Activated CD4-positive, alpha-beta T cell treated with anti-CD3 and anti-CD28 coated beads for 48 hours (primary cell): ENCODE data around the gene KAT7.

ENCODE experiments used
- DNase-seq: peaks from one replicate; pipeline ENCODE4 v3.0.0-alpha.2; 2020

KAT7 gene

DNA sequence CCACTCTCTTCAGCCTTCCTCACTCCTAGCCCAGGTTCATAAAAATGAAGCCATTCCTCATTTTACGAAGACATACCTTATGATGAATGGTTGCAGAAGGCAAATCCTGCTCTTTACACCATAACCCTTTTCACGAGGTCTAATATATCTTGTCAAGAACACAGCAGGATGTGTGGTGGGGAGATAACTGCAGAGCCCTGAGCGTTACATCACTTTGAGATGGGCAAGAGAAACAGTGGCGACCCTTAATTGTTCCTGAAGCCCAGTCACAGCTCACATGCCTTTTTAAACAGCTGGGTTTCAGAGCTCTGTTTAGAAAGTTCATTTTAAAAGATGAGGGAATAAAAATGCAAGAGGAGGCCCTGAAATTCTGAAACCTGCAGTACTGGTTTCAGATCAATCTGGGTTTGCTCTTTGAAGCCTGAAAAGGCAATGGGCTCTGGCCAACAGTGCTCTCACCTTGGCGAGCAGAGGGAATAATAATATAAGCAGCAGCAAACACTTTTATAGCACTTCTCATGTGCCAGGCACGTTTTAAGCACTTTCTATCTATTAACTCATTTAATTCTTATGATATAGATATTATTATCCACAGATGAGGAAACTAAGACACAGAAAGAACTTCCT, 27.4 kb upstream of the KAT7 start:
- DNase-seq, result no peak

DNA sequence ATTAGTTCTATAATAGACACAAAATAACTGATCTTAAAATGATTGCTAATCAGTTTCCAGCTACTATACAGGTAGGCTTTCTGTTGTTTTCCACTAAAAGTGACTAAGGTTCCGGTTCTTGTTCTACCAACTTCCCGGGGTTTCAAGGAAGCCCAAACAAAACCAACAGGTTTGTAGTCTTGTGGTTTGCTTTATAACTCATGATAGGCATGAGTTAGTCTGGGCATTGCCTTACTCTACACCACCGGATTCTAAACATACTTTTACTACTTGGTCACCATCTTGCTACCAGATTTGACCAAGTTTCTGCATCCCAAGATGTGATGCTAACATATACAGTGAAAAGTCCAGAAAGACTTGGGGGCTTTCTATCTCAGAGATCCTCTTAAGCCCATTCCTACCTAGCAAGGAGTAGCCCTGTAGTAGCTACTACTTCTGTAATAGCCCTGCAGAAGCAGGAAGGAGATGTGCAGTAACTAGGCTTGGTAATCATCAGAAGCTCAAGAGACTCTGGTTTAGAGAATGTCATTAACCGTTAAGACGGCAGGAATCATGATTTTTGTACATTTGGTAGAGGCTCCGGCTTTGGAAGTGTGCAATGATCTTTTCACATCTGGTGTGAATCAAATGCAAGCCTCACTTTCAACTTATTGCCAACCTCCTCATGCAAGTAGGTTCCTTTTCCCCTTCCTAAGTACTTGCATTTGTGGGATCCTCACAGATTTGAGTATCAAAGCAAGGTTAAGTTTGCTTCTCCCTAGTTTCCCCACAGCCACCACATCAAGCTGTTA, 26.1 kb upstream of the KAT7 start:
- no peak for DNase-seq

- DNase-seq, result peak; percentile 97
Measured at GRCh38 chr17:49763735-49764558, 24.5 kb upstream of the KAT7 start, which contains the start of gene FAM117A. FAM117A (minus strand) TSS chr17:49764131; CDS start chr17:49764087, 44 bp downstream.

GRCh38 chr17:49764559-49765180, 23.8 kb upstream of the KAT7 start:
- DNase-seq, result no peak

GRCh38 chr17:49766918-49767530, 21.5 kb upstream of the KAT7 start:
- DNase-seq, result no peak

DNA sequence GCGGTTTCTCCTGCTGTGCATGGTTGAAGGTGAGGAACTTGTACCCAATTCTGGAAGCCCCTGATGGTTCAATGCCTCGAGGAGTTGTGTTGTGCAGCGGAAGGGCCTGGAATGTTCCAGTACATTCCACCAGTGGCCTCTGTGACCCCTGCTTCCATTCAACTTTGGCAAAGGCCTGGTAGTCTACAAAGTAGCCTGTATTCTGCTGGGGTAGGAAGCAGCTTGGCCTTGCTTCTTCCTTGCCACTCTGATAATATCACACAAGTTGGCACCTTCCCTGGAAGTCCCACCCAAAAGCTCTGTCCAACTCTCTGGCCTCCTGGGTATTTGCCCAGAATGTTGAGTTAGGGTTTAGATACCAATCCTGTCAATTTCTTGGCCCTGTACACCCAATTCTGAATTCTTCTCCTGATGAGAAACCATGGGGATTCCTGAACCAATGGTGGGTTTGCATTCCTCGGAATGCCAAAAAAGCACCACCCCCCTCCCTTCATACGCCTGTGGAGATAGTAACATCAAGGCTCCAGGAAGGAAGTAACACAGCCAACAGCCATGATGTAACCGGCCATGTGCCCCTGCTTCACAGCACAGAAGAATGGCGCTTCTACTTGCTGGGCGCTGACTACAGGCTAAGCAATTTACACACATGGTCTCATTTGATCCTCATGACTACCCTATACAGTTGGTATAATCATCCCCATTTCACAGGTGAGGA, 12.8 kb upstream of the KAT7 start:
- DNase-seq, result no peak

DNA sequence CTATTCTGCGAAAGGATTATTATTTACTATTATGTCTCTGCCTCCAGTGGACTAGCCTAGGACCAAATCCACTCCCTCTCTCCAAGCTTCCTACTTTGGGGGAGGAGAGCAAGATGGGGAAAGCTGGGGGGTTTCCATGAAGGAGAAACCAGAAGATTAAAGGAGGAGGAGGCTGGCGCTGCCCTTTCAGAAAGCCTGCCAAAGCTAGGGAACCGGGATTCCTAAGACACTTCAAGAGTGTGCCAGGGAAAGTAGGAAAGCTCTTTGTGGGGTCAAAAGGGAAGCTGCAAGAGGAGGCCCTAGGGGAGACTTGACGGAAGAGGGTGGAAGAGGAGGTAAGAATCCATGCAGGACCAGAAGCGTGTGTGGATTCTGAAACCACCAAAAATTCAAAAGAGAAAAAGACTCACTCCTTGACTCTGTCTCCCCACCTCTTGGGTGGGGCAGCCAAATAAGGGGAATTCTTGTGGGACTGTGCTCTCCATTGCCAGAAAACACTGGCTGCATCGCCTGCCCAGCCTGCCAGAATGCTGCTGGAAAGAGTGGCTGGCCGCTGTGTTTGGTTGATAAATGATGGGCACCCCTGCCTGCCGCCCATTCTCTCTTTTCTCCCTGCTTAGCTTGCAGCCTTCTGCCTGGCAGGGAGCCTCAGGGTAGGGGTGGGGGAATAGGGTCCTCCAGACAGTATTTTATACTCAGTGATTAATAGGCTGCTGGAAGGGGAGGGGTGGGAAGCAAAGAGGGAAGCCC, 11.8 kb upstream of the KAT7 start:
- DNase-seq, result no peak

- no peak for DNase-seq
Measured at GRCh38 chr17:49777563-49777962, 10.9 kb upstream of the KAT7 start.

DNA sequence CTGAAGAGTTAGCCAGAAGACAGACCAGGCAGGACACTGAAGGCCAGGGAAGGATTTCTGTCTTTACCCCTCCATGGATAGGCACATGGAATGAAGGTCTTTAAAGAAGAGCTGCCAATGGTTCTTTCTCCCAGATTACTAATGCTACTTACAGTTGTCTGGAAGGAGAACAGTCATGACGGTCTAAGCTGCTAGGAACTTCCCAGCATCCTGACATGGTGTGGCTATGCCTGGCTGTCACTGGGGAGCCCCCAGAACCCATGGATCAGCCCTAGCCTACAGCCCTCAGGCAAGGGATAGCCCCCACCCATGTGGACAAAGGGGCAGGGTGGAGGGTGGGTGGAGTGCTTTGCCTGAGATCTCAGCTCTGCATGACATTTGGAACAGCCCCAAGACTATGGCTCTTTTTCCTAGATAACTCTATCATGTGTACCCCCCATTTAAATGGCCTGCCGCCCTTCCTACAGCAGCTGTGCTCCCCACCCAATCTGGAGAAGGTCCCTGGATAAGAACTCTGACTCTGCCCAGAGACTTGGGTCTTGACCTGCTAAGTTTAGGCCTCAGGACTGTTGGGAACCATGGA, 9.2 kb upstream of the KAT7 start:
- no peak for DNase-seq

DNA sequence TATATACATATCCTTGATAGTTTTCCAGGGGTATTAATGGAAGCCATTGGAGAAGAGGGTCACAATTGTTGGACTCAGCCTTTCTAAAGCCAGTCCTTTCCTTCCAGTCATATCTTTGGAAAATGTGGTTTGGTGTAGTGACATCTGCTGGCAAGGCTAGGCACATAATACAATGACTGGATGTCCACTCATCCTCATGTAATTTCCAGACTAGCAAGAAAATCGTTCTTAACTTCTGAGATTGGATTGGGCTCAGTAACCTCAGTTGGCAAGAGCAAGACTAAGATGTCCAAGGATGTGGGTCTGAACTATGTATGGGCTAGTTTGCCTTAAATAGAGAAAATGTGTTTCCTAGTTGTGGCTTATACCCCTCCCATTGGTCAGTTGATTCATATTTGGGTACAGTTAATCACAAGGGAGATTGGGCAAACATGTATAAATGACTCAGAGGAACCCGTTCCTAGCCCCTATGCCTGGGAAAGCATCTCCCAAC, 8.7 kb upstream of the KAT7 start:
- no peak for DNase-seq

DNA sequence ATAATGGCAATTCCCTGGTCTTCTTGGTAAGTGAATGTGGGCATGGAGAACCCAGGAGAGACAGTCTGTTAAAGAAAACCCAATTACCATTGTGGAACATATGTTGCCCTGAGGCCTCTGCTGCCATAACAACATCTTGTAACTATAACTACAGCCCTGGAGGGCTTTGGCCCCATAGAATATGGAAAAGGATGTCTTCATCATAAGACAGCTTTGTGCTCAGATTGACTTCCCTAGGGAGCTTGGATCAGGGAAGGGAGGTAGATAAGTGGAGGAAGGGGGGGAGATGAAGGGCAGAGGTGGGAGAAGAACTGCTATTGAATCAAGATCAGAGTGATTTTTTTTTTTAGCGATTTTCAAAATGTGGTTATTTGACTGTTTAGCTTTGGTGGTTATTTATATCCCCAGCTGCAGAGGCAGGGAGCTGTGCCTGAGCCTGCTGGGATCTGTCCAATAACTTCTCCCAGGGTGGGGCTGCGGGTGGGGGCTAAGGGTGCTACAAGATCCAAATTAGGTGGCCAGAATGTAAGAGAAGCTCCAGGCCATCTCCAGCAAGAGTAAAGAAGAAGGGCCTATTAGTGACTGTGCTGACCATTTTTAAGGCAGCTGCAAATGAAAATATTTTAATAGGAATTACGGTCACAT, 5.3 kb upstream of the KAT7 start:
- no peak for DNase-seq

GRCh38 chr17:49783791-49784190, 4.7 kb upstream of the KAT7 start:
- DNase-seq, result no peak

- no peak for DNase-seq
Measured at GRCh38 chr17:49784636-49785035, 3.8 kb upstream of the KAT7 start.

GRCh38 chr17:49787884-49788477, 500 bp upstream of the KAT7 start:
- peak; percentile 15 for DNase-seq

GRCh38 chr17:49789243-49789578, 730 bp downstream of the KAT7 start:
- no peak for DNase-seq

GRCh38 chr17:49793309-49793708, 4.8 kb downstream of the KAT7 start:
- DNase-seq, result no peak

DNA sequence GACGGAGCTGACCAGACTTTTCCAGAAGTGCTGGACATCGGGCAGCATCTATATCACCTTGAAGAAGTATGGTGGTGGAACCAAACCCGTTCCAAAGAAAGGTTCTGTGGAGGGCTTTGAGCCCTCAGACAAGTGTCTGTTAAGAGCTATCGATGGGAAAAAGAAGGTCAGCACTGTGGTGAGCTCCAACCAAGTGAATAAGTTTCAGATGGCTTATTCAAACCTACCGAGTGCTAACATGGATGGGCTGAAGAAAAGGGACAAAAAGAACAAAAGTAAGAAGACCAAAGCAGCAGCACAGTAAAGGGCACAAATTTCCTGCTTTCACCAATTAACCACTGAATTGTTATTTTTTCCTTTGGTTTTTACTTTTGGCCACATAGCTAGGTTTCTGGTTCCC, 6.9 kb downstream of the KAT7 start:
- DNase-seq, result no peak

DNA sequence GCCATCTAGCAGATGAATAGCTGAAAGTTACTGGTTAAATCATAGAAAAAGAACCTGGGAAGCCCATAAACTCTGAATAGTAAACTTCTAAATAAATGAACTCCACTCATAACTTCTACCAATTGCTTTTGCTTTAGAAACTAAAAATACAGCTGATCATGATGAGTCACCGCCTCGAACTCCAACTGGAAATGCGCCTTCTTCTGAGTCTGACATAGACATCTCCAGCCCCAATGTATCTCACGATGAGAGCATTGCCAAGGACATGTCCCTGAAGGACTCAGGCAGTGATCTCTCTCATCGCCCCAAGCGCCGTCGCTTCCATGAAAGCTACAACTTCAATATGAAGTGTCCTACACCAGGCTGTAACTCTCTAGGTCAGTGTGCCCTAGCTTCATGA, 9.7 kb downstream of the KAT7 start:
- peak; percentile 12 for DNase-seq

- DNase-seq, result no peak
Measured at GRCh38 chr17:49798738-49799137, 10.3 kb downstream of the KAT7 start.

GRCh38 chr17:49809056-49809455, 20.6 kb downstream of the KAT7 start:
- no peak for DNase-seq
